CD14-positive monocyte (primary cell): Measurements from ENCODE around the gene BORCS5. TPM values are rescaled to one million over a fixed set of nuclear protein-coding genes. Genes with fewer than 3 reads are reported as not detected.

Experiments used
- DNase-seq, 3 donors: peaks; one replicate each; pipeline ENCODE4 v3.0.0-alpha.2; 2011 to 2022
- H2AFZ ChIP-seq: 2 replicates; pipeline ENCODE4 v1.6.0; 2012; ENCODE audit warnings: mild to moderate bottlenecking, low read depth, low read length, inconsistent platforms; ENCODE audit not compliant: insufficient read depth, poor library complexity, severe bottlenecking
- H3K27ac ChIP-seq, 2 donors: 1 replicate in 1 of 2; 2 replicates in 1 of 2; pipeline ENCODE4 v1.5.1; 2012 to 2013; ENCODE audit warnings: low read length in 2 of 2, control low read depth in 1 of 2, inconsistent platforms in 1 of 2, low read depth in 1 of 2, mild to moderate bottlenecking in 1 of 2
- H3K27me3 ChIP-seq, 2 donors: one replicate each; pipeline versions ENCODE4 v1.6.0 to v1.6.1; 2011 to 2013; ENCODE audit warnings: low read length in 2 of 2; ENCODE audit not compliant: control insufficient read depth in 2 of 2, insufficient read depth in 2 of 2
- H3K36me3 ChIP-seq, 2 donors: replicated peaks in 1 of 2; 1 replicate in 1 of 2; 2 replicates in 1 of 2; pipeline versions ENCODE4 v1.5.1 to v1.6.1; 2012 to 2013; ENCODE audit warnings: low read length in 2 of 2, control low read depth in 1 of 2, inconsistent platforms in 1 of 2, mild to moderate bottlenecking in 1 of 2; ENCODE audit not compliant: insufficient read depth in 2 of 2, control insufficient read depth in 1 of 2
- H3K4me1 ChIP-seq, 2 donors: 1 replicate in 1 of 2; 2 replicates in 1 of 2; pipeline versions ENCODE4 v1.5.1 to v1.6.1; 2012 to 2013; ENCODE audit warnings: low read length in 2 of 2, control low read depth in 1 of 2, inconsistent platforms in 1 of 2, mild to moderate bottlenecking in 1 of 2, moderate library complexity in 1 of 2; ENCODE audit not compliant: insufficient read depth in 2 of 2, control insufficient read depth in 1 of 2
- H3K4me2 ChIP-seq: replicated peaks from 2 replicates; pipeline ENCODE3; 2012; ENCODE audit warnings: low read length, moderate library complexity, mild to moderate bottlenecking; ENCODE audit not compliant: poor library complexity, severe bottlenecking; ENCODE audit errors: extremely low read depth
- H3K4me3 ChIP-seq, 3 experiments: fragments of 200-600 bp in 1 of 3; sonication (generic) in 1 of 3; replicated peaks in 1 of 3; 1 replicate in 2 of 3; 2 replicates in 1 of 3; pipeline ENCODE4 v1.5.1; 2011 to 2013; ENCODE audit warnings: low read length in 3 of 3, mild to moderate bottlenecking in 3 of 3, control low read depth in 2 of 3, low read depth in 2 of 3, inconsistent platforms in 1 of 3, moderate library complexity in 1 of 3
- H3K79me2 ChIP-seq: 2 replicates; pipeline ENCODE4 v1.6.0; 2012; ENCODE audit warnings: mild to moderate bottlenecking, control low read depth, inconsistent platforms, low read length, moderate library complexity; ENCODE audit not compliant: insufficient read depth
- H3K9ac ChIP-seq: 2 replicates; pipeline ENCODE4 v1.6.0; 2017; ENCODE audit warnings: low read length, mild to moderate bottlenecking; ENCODE audit not compliant: insufficient read depth, poor library complexity, severe bottlenecking
- H3K9me3 ChIP-seq, 2 donors: replicated peaks in 1 of 2; 1 replicate in 1 of 2; 2 replicates in 1 of 2; pipeline versions ENCODE4 v1.5.1 to v1.6.1; 2012 to 2013; ENCODE audit warnings: low read length in 2 of 2, control low read depth in 1 of 2; ENCODE audit not compliant: control insufficient read depth in 1 of 2, insufficient read depth in 1 of 2
- H4K20me1 ChIP-seq: 2 replicates; pipeline ENCODE4 v1.6.0; 2012; ENCODE audit warnings: mild to moderate bottlenecking, low read length, control low read depth, moderate library complexity; ENCODE audit not compliant: insufficient read depth
- H3K27ac Mint-ChIP-seq, 7 donors: one replicate each; pipeline ENCODE4 v1.8.0; 2020; ENCODE audit warnings: mild to moderate bottlenecking in 7 of 7, mixed read lengths in 7 of 7, moderate library complexity in 6 of 7, inconsistent platforms in 2 of 7
- H3K27me3 Mint-ChIP-seq, 3 donors: one replicate each; pipeline ENCODE4 v1.8.0; 2021 to 2022; ENCODE audit warnings: low read depth in 3 of 3, mild to moderate bottlenecking in 3 of 3, mixed read lengths in 3 of 3, moderate library complexity in 3 of 3, inconsistent platforms in 1 of 3
- H3K36me3 Mint-ChIP-seq, 2 donors: one replicate each; pipeline ENCODE4 v1.8.0; 2020; ENCODE audit warnings: mixed read lengths in 2 of 2, inconsistent platforms in 1 of 2, mild to moderate bottlenecking in 1 of 2
- H3K4me1 Mint-ChIP-seq: one replicate; pipeline ENCODE4 v1.8.0; 2020; ENCODE audit warnings: mild to moderate bottlenecking, mixed read lengths
- H3K4me3 Mint-ChIP-seq, 2 donors: one replicate each; pipeline ENCODE4 v1.8.0; 2020; ENCODE audit warnings: mild to moderate bottlenecking in 2 of 2, mixed read lengths in 2 of 2, moderate library complexity in 1 of 2
- H3K9me3 Mint-ChIP-seq, 7 donors: one replicate each; pipeline ENCODE4 v1.8.0; 2020 to 2022; ENCODE audit warnings: mixed read lengths in 7 of 7, mild to moderate bottlenecking in 6 of 7, moderate library complexity in 6 of 7, inconsistent platforms in 2 of 7
- CTCF ChIP-seq: fragments of 200-600 bp; IDR thresholded peaks from one replicate; pipeline ENCODE4 v1.8.0; 2022; ENCODE audit warnings: antibody characterized with exemption, mild to moderate bottlenecking
- WGBS: methylation state at CpG from one replicate; pipeline ENCODE4 v1.1.5; 2013; ENCODE audit warnings: missing lambda C conversion rate; ENCODE audit not compliant: insufficient coverage; 5-methylcytosine and 5-hydroxymethylcytosine counted together
- intact Hi-C, 2 donors: fragments of 100-400 bp; cut with micrococcal nuclease; formaldehyde crosslinking; loops; one replicate each; pipeline versions ENCODE4 v1.15.0 to v1.15.1; 2023
- polyA plus RNA-seq, 3 donors: library from polyadenylated mRNA; depleted of rRNA in 1 of 3; unstranded in 2 of 3; stranded (reverse) in 1 of 3; fragments of 300-500 nt in 2 of 3; fragments of >200 nt in 1 of 3; fragmentation: Illumina TruSeq in 2 of 3; gene quantifications; 1 replicate in 2 of 3; 2 replicates in 1 of 3; pipeline ENCODE4 v1.2.3, GENCODE V29; 2012 to 2021

Gene BORCS5
- polyA plus RNA-seq, 3 donors = 8.5 to 15.1 (median 9.6) TPM

- H3K4me2 ChIP-seq = no peak overlapping the region
- no peak overlapping the region for H3K9ac ChIP-seq
- H3K4me3 ChIP-seq = no peak overlapping the region
- H2AFZ ChIP-seq = no peak overlapping the region
- intact Hi-C loops = no loop called here
- no peaks in the 10 kb centered on the region for H3K79me2 ChIP-seq
- Mint-ChIP-seq H3K9me3 (peaks cover 0 to 1% (median 0%) of the 10 kb centered on the region in 7 donors), H3K36me3 (peaks cover 0 to 5% of the 10 kb centered on the region in 2 donors), H3K4me1 (peaks cover 19% of the 10 kb centered on the region), H3K27me3 (peaks cover 0 to 7% (median 4%) of the 10 kb centered on the region in 3 donors), H3K4me3 (no peak overlapping the region), H3K27ac (no peak overlapping the region)
- H3K36me3 ChIP-seq = no peaks in the 10 kb centered on the region
- TF ChIP-seq CTCF = no peak
- H3K4me1 ChIP-seq = peaks cover 9 to 15% of the 10 kb centered on the region in 2 donors
- H3K27me3 ChIP-seq = no peaks in the 10 kb centered on the region
- H4K20me1 ChIP-seq = no peaks in the 10 kb centered on the region
- H3K27ac ChIP-seq = no peak overlapping the region
- 100% methylated on average over 3 of the region's 5 CpGs for WGBS
- no peaks in the 10 kb centered on the region for H3K9me3 ChIP-seq
- DNase-seq = no peak
Measured at GRCh38 chr12:12336049-12336411, 20.8 kb upstream of the BORCS5 start.

- H3K36me3 ChIP-seq = no peaks in the 10 kb centered on the region
- H3K27me3 ChIP-seq = no peaks in the 10 kb centered on the region
- H3K9me3 ChIP-seq = no peaks in the 10 kb centered on the region
- no peak overlapping the region for H2AFZ ChIP-seq
- WGBS = no CpG with 5 or more reads among the region's 1 CpG
- H3K4me3 ChIP-seq = no peak overlapping the region
- no peak overlapping the region for H3K4me3 Mint-ChIP-seq
- peaks cover 19% of the 10 kb centered on the region for H3K4me1 Mint-ChIP-seq
- intact Hi-C loops = no loop called here
- DNase-seq = no peak
- H3K79me2 ChIP-seq = no peaks in the 10 kb centered on the region
- no peak for TF ChIP-seq CTCF
- H3K4me1 ChIP-seq = peaks cover 9 to 15% of the 10 kb centered on the region in 2 donors
- peaks cover 0 to 5% of the 10 kb centered on the region in 2 donors for H3K36me3 Mint-ChIP-seq
- no peak overlapping the region for H3K9ac ChIP-seq
- peaks cover 0 to 1% (median 0%) of the 10 kb centered on the region in 7 donors for H3K9me3 Mint-ChIP-seq
- H3K27ac Mint-ChIP-seq = no peak overlapping the region
- H3K27me3 Mint-ChIP-seq = peaks cover 0 to 7% (median 2%) of the 10 kb centered on the region in 3 donors
- H3K4me2 ChIP-seq = no peak overlapping the region
- no peaks in the 10 kb centered on the region for H4K20me1 ChIP-seq
- no peak overlapping the region for H3K27ac ChIP-seq
Measured at GRCh38 chr12:12336511-12336910, 20.4 kb upstream of the BORCS5 start.
